GM12878 (cell line): ENCODE data around the gene YBX2. TPM values are rescaled to one million over a fixed set of nuclear protein-coding genes. Genes with fewer than 3 reads are reported as not detected.
A peak's percentile ranks its signal among the peaks of the same experiment; 100 is the strongest.

ENCODE experiments used
- ASH2L ChIP-seq: fragments of 300-600, 200-600 bp; sonication (generic); IDR thresholded peaks from 2 replicates; pipeline ENCODE4 v1.6.1; 2017; ENCODE audit warnings: low read depth, mild to moderate bottlenecking, borderline replicate concordance
- CHD2 ChIP-seq: IDR thresholded peaks from 2 replicates; pipeline ENCODE4 v1.6.1; 2011; ENCODE audit warnings: low read depth, low read length, improper control_type of control experiment, borderline replicate concordance
- EED ChIP-seq: sonication (generic); IDR thresholded peaks from 2 replicates; pipeline ENCODE4 v1.6.1; 2016; ENCODE audit warnings: antibody characterized with exemption, low read depth
- FOXK2 ChIP-seq: fragments of 450-650 bp; IDR thresholded peaks from 2 replicates; pipeline ENCODE4 v1.6.1; 2017; ENCODE audit warnings: mild to moderate bottlenecking, moderate library complexity
- HDAC6 ChIP-seq: fragments of 200-600 bp; sonication (generic); IDR thresholded peaks from one replicate; pipeline ENCODE4 v1.8.0; 2017; ENCODE audit warnings: antibody characterized with exemption; ENCODE audit not compliant: unreplicated experiment
- IRF5 ChIP-seq: fragments of 450-650 bp; IDR thresholded peaks from 2 replicates; pipeline ENCODE4 v1.6.1; 2017; ENCODE audit warnings: borderline replicate concordance
- JUND ChIP-seq: IDR thresholded peaks from 2 replicates; pipeline ENCODE4 v1.6.1; 2012; ENCODE audit warnings: low read depth, mild to moderate bottlenecking, low read length, improper control_type of control experiment, moderate library complexity
- KDM1A ChIP-seq: fragments of 200-600 bp; sonication (generic); IDR thresholded peaks from 2 replicates; pipeline ENCODE4 v1.6.1; 2016; ENCODE audit warnings: borderline replicate concordance
- MYC ChIP-seq: IDR thresholded peaks from 2 replicates; pipeline ENCODE4 v1.6.1; 2011; ENCODE audit warnings: mild to moderate bottlenecking, low read length, moderate library complexity, inconsistent platforms; ENCODE audit not compliant: insufficient read depth, insufficient replicate concordance, insufficient read length, severe bottlenecking
- NBN ChIP-seq: fragments of 450-650 bp; IDR thresholded peaks from 2 replicates; pipeline ENCODE4 v1.6.1; 2016
- PAX8 ChIP-seq: fragments of 450-650 bp; IDR thresholded peaks from 2 replicates; pipeline ENCODE4 v1.6.1; 2017; ENCODE audit warnings: mild to moderate bottlenecking, moderate library complexity
- PML ChIP-seq: IDR thresholded peaks from 2 replicates; pipeline ENCODE4 v1.6.1; 2012; ENCODE audit warnings: low read length, inconsistent platforms
- ZNF687 ChIP-seq: fragments of 450-650 bp; IDR thresholded peaks from 2 replicates; pipeline ENCODE4 v1.6.1; 2017; ENCODE audit warnings: mild to moderate bottlenecking, moderate library complexity
- polyA plus RNA-seq, 11 experiments: library from polyadenylated mRNA; depleted of rRNA in 4 of 11; unstranded in 6 of 11; stranded (reverse) in 5 of 11; fragments of >200 nt; fragmentation: Nextera tagmentation in 4 of 11; fragmentation: Illumina TruSeq in 1 of 11; extraction: Ambion mirVana in 4 of 11; extraction: Trizol in 1 of 11; gene quantifications; 1 replicate in 1 of 11; 2 replicates in 10 of 11; pipeline versions ENCODE4 v1.2.1 to v1.2.3, GENCODE V29; 2011 to 2016; ENCODE audit warnings: inconsistent platforms in 2 of 11, missing spikeins in 2 of 11, low read depth in 1 of 11
- total RNA-seq, 4 experiments: library from RNA; depleted of rRNA in 3 of 4; stranded (reverse); fragments of >200 nt in 3 of 4; fragmentation: Illumina TruSeq in 1 of 4; extraction: Trizol in 1 of 4; gene quantifications; 2 replicates each; pipeline versions ENCODE4 v1.2.1 to v1.2.3, GENCODE V29; 2013 to 2021
- TF ChIP-seq, protein P1 (sequence below): fragments of 150-350 bp; IDR thresholded peaks from 2 replicates; pipeline ENCODE4 v1.6.1; 2016; ENCODE audit warnings: low read depth, low read length

Gene YBX2
- total and polyA plus RNA-seq, 10 of the 15 experiments (the other 5 are each of a cell fraction or from before 2014, with no cell fraction given) = not detected

DNA sequence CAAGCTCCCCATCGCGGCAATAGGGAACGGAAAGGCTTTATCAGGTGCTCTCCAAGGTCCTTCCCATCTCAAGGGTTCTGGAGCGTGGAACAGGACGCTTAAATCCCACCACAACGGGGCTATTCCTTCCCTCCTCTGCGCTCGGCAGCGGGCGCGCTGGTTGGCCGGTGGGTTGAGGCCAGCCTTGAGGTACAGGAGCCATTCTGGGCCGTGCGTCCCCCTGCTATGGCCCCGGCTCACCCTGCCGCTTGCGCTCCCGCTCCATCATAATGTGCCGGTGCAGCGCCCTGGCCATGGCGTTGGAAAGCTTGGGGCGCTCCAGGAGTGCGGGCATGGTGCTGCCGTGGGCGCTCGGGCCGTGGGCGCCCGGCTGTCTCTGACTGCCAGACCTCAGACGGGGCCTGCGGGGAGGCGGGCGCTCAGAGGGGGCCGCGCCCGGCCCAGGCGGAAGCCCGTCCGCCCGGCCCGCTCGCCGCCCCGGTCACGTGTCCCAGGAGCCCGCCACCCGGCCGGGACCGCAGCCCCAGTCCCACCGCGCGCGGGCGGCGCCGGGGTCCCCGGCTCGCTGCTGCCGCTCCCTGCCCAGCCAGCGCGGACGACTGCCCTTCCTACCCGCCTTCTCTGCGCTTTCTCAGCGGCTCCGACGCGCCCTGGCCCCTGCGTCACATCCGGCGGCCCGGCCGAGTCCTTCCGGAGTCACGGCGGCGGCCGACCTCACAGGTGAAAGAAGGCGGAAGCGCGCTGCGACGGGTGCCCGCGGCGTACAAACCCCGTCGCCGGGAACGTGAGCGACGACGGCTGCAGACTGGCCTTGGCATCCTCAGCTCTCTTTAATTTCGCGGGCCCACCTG lies 20.5 kb upstream of the YBX2 start, which contains the start of gene GPS2 (continued):
- TF ChIP-seq ZNF687 (peak; percentile 86), ASH2L (no peak), PAX8 (no peak), JUND (no peak), EED (no peak), MYC (no peak), KDM1A (no peak), CHD2 (peak; percentile 76), FOXK2 (no peak), HDAC6 (no peak), NBN (peak; percentile 71; the same call in 1 of the 2 replicates), PML (0 out of 2 replicates have a peak, but pooled peaks have one; percentile 64), IRF5 (no peak)
- TF ChIP-seq, protein P1, sequence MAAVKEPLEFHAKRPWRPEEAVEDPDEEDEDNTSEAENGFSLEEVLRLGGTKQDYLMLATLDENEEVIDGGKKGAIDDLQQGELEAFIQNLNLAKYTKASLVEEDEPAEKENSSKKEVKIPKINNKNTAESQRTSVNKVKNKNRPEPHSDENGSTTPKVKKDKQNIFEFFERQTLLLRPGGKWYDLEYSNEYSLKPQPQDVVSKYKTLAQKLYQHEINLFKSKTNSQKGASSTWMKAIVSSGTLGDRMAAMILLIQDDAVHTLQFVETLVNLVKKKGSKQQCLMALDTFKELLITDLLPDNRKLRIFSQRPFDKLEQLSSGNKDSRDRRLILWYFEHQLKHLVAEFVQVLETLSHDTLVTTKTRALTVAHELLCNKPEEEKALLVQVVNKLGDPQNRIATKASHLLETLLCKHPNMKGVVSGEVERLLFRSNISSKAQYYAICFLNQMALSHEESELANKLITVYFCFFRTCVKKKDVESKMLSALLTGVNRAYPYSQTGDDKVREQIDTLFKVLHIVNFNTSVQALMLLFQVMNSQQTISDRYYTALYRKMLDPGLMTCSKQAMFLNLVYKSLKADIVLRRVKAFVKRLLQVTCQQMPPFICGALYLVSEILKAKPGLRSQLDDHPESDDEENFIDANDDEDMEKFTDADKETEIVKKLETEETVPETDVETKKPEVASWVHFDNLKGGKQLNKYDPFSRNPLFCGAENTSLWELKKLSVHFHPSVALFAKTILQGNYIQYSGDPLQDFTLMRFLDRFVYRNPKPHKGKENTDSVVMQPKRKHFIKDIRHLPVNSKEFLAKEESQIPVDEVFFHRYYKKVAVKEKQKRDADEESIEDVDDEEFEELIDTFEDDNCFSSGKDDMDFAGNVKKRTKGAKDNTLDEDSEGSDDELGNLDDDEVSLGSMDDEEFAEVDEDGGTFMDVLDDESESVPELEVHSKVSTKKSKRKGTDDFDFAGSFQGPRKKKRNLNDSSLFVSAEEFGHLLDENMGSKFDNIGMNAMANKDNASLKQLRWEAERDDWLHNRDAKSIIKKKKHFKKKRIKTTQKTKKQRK = no peak
